Testis (tissue), 2 donors: ENCODE results near the gene DNAJC4.

ENCODE experiments used
- POLR2A ChIP-seq: fragments of 450-650 bp; IDR thresholded peaks from one replicate; pipeline ENCODE4 v1.6.1; 2017; ENCODE audit warnings: antibody characterized with exemption, mild to moderate bottlenecking, moderate library complexity
- TF ChIP-seq, protein P1 (sequence below), 3 experiments: fragments of 450-650 bp in 2 of 3; fragments of 200-600 bp in 1 of 3; sonication (generic) in 1 of 3; IDR thresholded peaks; one replicate each; pipeline ENCODE4 v1.5.1; 2016 to 2019; ENCODE audit warnings: antibody characterized with exemption in 3 of 3, mild to moderate bottlenecking in 2 of 3, moderate library complexity in 1 of 3

DNA sequence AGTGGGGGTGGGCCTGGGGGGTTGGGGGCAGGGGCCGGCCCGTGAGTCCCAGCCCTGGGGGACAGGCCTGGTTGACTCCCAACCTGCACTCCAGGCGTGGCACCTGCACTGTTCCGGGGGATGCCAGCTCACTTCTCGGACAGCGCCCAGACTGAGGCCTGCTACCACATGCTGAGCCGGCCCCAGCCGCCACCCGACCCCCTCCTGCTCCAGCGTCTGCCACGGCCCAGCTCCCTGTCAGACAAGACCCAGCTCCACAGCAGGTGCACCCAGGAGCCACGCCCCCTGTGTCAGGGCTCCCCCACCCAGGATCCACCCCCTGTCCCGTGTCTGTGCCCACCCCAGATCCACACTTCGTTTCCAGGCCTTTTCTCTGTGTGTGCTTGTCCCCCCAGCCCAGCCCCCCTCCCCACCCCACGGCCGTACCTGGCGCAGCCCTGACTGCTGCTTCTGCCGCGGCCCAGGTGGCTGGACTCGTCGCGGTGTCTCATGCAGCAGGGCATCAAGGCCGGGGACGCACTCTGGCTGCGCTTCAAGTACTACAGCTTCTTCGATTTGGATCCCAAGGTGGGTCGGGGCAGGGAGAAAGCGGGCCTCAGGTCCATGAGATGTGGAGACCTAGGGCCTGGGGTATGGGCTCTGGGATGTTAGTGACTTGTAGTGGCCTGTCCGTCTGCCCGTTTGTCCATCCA lies 19.0 kb upstream of the DNAJC4 start:
- TF ChIP-seq, protein P1, sequence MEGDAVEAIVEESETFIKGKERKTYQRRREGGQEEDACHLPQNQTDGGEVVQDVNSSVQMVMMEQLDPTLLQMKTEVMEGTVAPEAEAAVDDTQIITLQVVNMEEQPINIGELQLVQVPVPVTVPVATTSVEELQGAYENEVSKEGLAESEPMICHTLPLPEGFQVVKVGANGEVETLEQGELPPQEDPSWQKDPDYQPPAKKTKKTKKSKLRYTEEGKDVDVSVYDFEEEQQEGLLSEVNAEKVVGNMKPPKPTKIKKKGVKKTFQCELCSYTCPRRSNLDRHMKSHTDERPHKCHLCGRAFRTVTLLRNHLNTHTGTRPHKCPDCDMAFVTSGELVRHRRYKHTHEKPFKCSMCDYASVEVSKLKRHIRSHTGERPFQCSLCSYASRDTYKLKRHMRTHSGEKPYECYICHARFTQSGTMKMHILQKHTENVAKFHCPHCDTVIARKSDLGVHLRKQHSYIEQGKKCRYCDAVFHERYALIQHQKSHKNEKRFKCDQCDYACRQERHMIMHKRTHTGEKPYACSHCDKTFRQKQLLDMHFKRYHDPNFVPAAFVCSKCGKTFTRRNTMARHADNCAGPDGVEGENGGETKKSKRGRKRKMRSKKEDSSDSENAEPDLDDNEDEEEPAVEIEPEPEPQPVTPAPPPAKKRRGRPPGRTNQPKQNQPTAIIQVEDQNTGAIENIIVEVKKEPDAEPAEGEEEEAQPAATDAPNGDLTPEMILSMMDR (IDR thresholded peaks at IDR 0.05) = no peak
- no peak for TF ChIP-seq POLR2A
